Fibroblast of skin of left biceps (primary cell): ENCODE results near the gene AFM.

Source experiments
- DNase-seq, 2 experiments: peaks; one replicate each; pipeline ENCODE4 v3.0.0-alpha.2; 2013; ENCODE audit warnings: low read depth in 2 of 2

AFM gene

GRCh38 chr4:73450398-73451004 lies 31.0 kb upstream of the AFM start:
- peak; percentile 63 to 65 for DNase-seq

GRCh38 chr4:73451404-73451803 lies 30.1 kb upstream of the AFM start:
- DNase-seq = no peak

GRCh38 chr4:73451981-73452747 lies 29.4 kb upstream of the AFM start:
- DNase-seq = no peak

GRCh38 chr4:73452953-73453700 lies 28.4 kb upstream of the AFM start:
- DNase-seq = no peak

DNA sequence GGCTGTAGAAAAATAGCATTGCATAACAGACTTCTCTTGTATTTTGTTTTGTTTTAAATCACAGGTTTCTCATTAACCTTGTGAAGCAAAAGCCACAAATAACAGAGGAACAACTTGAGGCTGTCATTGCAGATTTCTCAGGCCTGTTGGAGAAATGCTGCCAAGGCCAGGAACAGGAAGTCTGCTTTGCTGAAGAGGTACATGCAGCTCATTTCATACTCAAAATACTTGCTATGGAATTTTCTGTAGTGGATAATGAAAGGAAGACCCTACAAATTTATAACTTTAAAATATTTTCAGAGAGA lies 27.9 kb upstream of the AFM start:
- no peak for DNase-seq

DNA sequence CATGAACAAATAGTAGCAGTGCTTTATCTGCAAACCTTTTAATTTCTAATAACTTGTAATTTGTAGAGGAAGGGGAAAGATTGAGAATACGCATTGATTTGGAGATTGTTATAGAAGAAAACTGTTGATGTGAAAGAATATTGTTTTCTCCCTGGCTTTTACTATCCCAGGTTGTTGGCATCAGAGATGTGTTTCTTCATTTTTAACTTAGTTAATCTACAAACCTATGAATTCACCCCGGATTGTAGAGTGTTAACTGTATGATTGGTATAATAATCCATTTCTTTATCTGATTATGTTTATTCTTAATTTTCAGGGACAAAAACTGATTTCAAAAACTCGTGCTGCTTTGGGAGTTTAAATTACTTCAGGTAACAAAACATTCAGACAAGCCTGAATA lies 26.6 kb upstream of the AFM start:
- DNase-seq = no peak

DNA sequence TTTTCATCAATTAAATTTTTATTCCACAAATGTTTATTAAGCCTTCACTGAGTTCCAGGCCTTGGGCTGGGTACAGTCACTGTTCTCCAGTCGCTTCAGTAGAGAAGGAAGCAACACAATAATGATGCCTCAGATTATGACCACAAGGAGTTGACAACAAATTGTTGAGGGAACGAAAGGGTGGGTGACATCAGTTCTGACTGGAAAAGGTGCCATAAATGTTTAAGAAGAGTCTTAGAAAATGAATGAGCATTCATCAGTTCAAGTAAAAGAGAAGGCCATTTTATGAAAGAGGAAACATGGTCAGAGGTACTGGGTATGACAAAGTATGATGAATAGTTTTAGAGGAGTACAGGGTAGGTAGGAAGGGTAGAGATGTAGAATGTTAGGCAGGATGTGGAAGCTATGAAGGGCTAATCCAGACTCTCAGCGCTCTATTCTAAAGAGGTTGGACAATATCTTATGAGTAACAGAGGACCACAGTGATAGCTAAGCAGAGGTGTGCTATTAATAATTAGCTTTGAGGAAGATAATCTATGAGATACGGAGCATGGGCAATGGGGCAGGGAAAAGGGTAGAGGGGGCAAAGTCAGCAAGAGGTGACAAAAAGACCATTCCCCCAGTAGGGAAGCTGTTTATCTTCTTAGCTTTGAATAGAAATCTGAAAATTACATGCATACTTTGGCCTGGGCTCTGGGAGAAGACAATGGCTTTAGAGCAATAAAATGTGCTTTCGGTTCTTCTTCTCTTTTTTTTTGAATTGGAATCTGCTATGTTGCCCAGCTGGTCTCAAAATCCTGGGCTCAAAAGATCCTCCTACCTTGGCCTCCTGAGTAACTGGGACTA lies 25.1 kb upstream of the AFM start:
- no peak for DNase-seq

GRCh38 chr4:73458184-73459047 lies 23.1 kb upstream of the AFM start:
- DNase-seq = no peak

DNA sequence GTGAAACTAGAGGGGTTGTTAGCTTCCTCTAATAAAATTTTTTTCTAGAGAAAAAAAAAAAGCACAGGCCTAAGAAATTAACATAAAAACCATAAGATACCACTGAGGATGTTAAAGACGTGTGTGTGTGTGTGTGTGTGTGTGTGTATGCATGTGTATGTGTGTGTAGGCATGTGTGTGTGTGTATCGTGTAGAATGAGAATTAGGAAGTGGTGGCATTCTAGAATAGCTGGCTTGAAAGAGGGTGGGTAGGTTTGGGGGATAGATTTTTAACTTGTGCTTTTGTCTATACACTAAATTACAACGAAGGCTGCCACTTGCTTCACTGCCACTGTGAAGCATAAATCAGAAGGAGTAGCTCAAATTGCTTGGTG lies 22.5 kb upstream of the AFM start:
- DNase-seq = no peak

GRCh38 chr4:73460913-73461522 lies 20.5 kb upstream of the AFM start:
- no peak for DNase-seq

- no peak for DNase-seq
Observed at GRCh38 chr4:73468170-73468569, 13.4 kb upstream of the AFM start.

DNA sequence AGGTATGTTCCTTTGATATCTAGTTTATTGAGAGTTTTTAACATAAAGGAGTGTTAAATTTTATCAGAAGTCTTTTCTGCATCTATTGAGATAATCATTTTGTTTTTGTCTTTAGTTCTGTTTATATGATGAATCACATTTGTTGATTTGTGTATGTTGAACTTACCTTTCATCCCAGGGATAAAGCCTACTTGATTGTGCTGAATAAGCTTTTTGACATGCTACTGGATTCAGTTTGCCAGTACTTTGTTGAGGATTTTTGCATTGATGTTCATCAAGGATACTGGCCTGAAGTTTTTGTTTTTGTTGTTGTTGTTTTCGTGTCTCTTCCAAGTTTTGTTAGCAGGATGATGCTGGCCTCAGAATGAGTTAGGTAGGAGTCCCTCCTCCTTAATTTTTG lies 10.8 kb upstream of the AFM start:
- DNase-seq = no peak

- no peak for DNase-seq
Observed at GRCh38 chr4:73477176-73477575, 4.4 kb upstream of the AFM start.

DNA sequence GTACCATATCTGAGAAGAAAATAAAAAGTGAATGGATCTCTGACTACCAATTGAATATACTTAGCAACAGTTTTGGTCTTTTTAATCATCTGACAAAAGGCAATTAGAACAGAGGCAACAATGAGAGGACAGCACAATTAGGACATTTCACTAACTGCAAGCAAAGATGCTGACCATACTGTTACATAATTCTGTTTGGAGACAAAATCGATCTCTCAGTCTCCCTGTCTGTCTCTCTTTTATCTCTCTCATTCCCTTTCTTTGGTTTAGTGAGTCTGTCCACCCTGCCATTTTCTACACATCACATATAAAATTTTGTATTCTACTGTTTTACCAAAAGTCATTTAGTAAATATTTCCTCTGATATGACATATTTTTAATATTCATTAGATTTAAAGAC lies 2.2 kb upstream of the AFM start:
- DNase-seq = no peak

GRCh38 chr4:73485085-73485484 lies 3.5 kb downstream of the AFM start:
- DNase-seq = no peak

GRCh38 chr4:73485596-73485995 lies 4.1 kb downstream of the AFM start:
- DNase-seq = no peak

DNA sequence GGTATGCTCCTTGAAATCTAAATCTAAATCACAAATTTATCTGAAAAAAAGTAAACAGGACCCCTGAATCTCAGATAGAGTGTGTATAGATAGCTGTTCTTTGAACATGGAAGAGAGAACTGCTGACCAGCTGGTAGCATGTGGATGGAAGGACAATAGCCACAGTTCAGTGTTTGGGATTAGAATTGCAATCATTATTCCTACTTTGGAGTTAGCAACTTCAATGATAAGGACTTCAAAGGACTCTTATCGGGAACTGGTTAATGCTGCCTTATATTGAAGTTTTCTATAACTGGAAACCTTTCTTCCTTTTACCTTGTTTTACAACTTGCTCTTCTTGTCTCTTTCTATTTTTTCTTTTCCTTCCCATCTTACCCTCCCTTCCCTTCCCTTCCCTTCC lies 5.0 kb downstream of the AFM start:
- DNase-seq = no peak

DNA sequence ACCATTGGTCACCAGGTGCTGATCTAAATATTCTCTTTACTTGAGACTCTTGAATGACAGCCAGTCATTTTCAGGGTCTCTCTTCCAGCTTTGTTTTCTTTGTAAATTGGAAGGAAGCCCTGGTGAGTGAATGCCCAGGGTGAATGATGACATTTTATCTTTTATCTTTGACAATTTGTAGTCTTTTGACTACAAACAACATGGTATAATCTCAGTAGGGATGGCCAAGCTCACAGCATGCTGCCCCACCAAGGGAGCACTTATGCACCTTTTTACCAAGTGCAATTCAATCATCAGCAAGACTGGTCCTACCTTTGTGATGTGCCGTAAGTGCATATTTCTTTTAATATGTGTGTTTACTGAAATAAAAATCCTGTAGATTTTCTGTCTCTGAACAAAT lies 5.7 kb downstream of the AFM start:
- DNase-seq = no peak

- no peak for DNase-seq
Observed at GRCh38 chr4:73499996-73500765, 18.6 kb downstream of the AFM start.

GRCh38 chr4:73501664-73502265 lies 20.2 kb downstream of the AFM start:
- no peak for DNase-seq
